Renal cortical epithelial cell (primary cell): ENCODE measurements around the gene GPR3. TPM values are rescaled to one million over a fixed set of nuclear protein-coding genes. Genes with fewer than 3 reads are reported as not detected.
"Not testable (repeated sequence)": the region's sequence is repeated elsewhere in the genome, so short reads cannot be mapped to it uniquely, and the experiment has no call there.

Experiments
- DNase-seq: peaks from one replicate; pipeline ENCODE4 v3.0.0-alpha.2; 2011; ENCODE audit warnings: low read depth
- total RNA-seq: library from RNA; depleted of rRNA; stranded (reverse); fragments of >200 nt; gene quantifications from 2 replicates; pipeline ENCODE4 v1.2.3, GENCODE V29; 2014

GPR3 gene
- total RNA-seq, 1 donor from 2014 or later, result 0.25 TPM

- no peak for DNase-seq
Observed at GRCh38 chr1:27379564-27380122, 12.8 kb upstream of the GPR3 start.

DNA sequence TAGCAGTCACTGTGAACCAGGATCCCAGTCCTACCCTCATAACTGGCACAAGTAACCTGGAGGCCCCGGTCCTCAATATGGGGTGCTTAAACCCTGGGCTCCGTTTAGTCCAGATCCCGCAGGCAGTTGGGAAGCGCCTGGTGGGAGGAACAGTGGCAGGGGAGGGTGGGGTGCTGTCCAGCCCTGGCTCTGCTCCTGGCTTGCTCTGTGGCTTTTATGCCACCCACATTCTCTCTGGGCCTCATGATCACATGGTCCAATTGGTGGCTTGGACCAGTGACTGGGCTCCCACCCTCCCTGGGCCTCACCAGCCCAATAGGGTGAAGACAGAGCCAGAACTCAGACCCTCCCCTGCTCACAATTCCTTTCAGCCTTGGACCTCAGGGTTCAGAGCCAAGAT is 12.2 kb upstream of the GPR3 start:
- DNase-seq, result no peak

DNA sequence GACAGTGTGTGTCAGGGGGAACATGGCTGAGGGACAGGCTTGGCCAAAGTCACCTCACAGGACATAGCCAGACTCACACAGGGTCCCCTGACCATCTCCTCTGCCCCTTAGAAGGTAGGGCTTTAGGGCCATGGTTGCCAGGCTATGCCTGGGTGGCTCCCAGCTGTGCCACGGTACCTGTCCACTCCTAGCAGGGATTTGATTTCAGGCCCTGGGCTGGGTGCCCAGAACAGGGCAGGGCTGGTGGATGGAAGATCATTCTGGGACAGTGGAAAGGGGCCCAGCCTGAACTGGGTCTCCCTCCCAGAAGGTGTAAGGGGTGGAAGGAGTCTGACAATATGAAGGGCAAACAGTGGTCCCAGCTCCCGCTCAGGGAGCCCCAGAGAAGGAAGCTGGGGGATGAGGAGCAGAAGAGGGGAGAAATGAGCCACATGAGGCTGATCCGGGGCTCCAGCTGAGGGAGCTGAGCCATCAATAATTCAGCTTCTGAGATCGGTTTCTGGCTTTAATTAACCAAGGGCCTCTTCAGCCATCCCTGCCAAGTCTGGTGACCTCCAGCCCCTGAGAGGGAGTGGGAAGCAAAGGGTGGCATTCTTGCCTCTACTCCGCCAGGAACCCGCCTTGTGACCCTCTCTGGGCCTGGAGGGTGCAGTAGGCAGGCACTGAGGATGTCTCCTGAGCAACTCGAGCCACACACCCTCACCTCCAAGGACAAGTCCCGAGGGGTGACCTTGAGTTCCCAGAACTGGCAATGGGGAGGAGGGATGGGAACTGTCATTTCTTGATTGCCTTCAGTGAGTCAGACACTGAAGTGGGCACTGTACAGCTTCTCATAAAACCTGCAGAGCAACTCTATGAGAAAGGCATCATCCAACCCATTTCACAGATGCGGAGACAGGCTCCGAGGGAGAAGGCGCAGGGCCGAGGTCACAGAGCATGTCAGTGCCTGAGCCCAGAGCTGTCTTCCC is 11.4 kb upstream of the GPR3 start:
- DNase-seq, result no peak

- no peak for DNase-seq
Observed at GRCh38 chr1:27381969-27382762, 10.3 kb upstream of the GPR3 start.

GRCh38 chr1:27383039-27383605 is 9.3 kb upstream of the GPR3 start, which contains the start of gene CD164L2:
TSS of gene CD164L2 (minus strand) at chr1:27383333. CDS start at chr1:27383239, 94 bp downstream.
- no peak for DNase-seq

DNA sequence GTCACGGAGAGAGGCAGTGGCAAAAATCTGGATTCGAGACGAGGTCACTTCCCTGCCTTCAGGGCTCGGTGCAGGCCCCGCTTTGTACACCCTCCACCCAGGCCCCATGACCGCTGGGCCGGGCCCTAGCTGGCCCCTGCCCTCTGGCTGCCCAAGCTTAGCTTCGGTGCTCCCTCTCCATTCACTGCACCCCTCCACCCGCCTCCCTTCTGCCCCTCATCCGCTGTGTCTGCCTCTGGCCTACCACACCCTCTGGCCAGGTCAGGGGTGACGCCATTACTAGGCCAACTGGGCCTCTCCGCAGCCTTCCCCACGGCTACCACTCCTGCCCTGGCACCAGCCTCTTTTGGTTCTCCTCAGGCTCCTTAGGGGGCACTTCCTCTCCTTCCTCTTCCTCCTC is 8.8 kb upstream of the GPR3 start:
- no peak for DNase-seq

GRCh38 chr1:27384797-27385196 is 7.6 kb upstream of the GPR3 start:
- not testable (repeated sequence) for DNase-seq

- DNase-seq, result peak; percentile 40
Observed at GRCh38 chr1:27388337-27389005, 4.0 kb upstream of the GPR3 start.

DNA sequence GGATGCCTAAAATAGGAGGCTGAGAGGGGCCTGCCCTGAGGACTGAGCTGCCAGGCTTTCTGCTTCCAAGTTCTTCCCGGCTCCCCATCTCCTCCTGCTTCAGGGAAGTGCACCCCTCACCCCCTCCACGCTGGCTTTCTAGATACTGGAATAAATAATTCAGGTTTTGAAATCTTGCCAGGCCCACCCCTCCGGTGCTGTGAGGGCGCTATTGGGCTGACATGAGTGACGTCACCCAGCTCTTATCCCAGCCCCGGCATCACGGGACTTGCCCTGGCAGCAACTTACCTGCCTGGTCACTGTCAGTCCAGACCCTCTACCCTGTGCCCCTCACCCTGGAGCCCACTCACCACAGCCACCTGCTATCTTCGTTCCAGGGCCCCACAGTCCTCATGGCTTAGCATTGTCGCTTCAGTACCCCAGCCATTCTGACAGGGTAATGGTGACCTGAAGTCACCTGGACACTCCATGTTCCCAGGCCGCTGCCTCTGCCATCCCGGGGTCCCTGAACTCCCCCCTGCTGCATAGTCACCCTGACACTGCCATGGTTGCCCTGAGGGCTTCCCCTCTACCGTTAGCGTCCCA is 819 bp upstream of the GPR3 start:
- peak; percentile 52 for DNase-seq

GRCh38 chr1:27392778-27393635 is 585 bp downstream of the GPR3 start:
- DNase-seq, result no peak

GRCh38 chr1:27393641-27394281 is 1.3 kb downstream of the GPR3 start:
- DNase-seq, result no peak

DNA sequence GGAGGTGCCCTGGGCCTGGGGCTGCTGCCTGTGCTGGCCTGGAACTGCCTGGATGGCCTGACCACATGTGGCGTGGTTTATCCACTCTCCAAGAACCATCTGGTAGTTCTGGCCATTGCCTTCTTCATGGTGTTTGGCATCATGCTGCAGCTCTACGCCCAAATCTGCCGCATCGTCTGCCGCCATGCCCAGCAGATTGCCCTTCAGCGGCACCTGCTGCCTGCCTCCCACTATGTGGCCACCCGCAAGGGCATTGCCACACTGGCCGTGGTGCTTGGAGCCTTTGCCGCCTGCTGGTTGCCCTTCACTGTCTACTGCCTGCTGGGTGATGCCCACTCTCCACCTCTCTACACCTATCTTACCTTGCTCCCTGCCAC is 1.8 kb downstream of the GPR3 start:
- DNase-seq, result no peak

- DNase-seq, result no peak
Observed at GRCh38 chr1:27394925-27395324, 2.5 kb downstream of the GPR3 start.

GRCh38 chr1:27395441-27396195 is 3.2 kb downstream of the GPR3 start:
- peak; percentile 36 for DNase-seq

DNA sequence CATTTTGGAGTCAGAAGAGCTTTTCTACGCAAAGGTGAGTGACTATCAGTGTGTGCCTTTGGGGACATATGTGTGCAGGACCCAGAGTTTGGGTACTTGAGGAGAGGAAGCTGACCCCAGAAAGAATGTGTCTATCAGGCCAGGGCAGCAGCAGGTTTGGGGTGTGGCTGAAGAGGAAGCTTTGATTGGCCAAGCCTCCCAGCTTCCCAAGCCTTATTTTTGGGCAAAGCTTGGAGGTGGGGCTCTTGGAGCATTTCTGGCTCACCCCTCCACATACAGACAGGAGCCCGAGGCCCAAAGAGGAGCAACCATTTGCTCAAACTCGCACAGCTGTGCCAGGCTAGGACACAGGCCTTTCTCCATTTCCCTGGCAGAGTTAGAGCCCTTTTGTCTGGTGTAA is 4.7 kb downstream of the GPR3 start:
- no peak for DNase-seq

GRCh38 chr1:27397749-27398148 is 5.3 kb downstream of the GPR3 start:
- no peak for DNase-seq

- DNase-seq, result no peak
Observed at GRCh38 chr1:27398405-27399149, 6.2 kb downstream of the GPR3 start.
